ENCODE results near the gene DEXI. TPM values are rescaled to one million over a fixed set of nuclear protein-coding genes. Genes with fewer than 3 reads are reported as not detected.
A peak's percentile ranks its signal among the peaks of the same experiment; 100 is the strongest.

The DEXI gene
- polyA plus RNA-seq = 10 to 100 TPM in 1 of 2 donors, 1 to 10 TPM in 1; 9.2 to 24.8 TPM

- Histone ChIP-seq H3K4me1 (ENCODE audit: control insufficient read depth in 2 of 2, insufficient read depth in 2 of 2, low read length in 1 of 2) (peaks cover 15 to 42% of the 10 kb centered on the region in 2 donors), H3K27me3 (ENCODE audit: control insufficient read depth in 1 of 2, insufficient read depth in 2 of 2, low read length in 2 of 2) (no peaks in the 10 kb centered on the region), H3K36me3 (ENCODE audit: control insufficient read depth in 2 of 2, insufficient read depth in 2 of 2, low read length in 1 of 2) (peaks cover 0 to 3% of the 10 kb centered on the region in 2 donors), H3K9me3 (ENCODE audit: control insufficient read depth in 2 of 2, insufficient read depth in 1 of 2, low read depth in 1 of 2, low read length in 1 of 2) (no peaks in the 10 kb centered on the region), H3K27ac (ENCODE audit: low read depth in 2 of 2, low read length in 1 of 2) (peak within 1 kb of the TSS; percentile 72), H3K4me3 (ENCODE audit: low read depth in 1 of 2, low read length in 2 of 2) (peak within 1 kb of the TSS; percentile 63 to 77)
- WGBS, 2 donors = 4 to 6% methylated on average over 47 to 55 of the region's 55 CpGs
These were observed at the start of gene DEXI for GRCh38 chr16:10942352-10943063. Gene DEXI (minus strand): TSS chr16:10942468. CDS start chr16:10942005, 463 bp downstream.

GRCh38 chr16:10990378-10990777 is 48.1 kb upstream of the DEXI start:
- peaks cover 0 to 8% of the 10 kb centered on the region in 2 donors for H3K4me1 ChIP-seq (ENCODE audit: control insufficient read depth in 2 of 2, insufficient read depth in 2 of 2, low read length in 1 of 2)
- 83 to 86% methylated on average over 5 of the region's 5 CpGs for whole genome bisulfite sequencing, 2 donors
- no peak overlapping the region for H3K27ac ChIP-seq (ENCODE audit: low read depth in 2 of 2, low read length in 1 of 2)
- H3K27me3 ChIP-seq (ENCODE audit: control insufficient read depth in 1 of 2, insufficient read depth in 2 of 2, low read length in 2 of 2) = no peaks in the 10 kb centered on the region
- no peaks in the 10 kb centered on the region for H3K9me3 ChIP-seq (ENCODE audit: control insufficient read depth in 2 of 2, insufficient read depth in 1 of 2, low read depth in 1 of 2, low read length in 1 of 2)
- no peak overlapping the region for H3K4me3 ChIP-seq (ENCODE audit: low read depth in 1 of 2, low read length in 2 of 2)
- H3K36me3 ChIP-seq (ENCODE audit: control insufficient read depth in 2 of 2, insufficient read depth in 2 of 2, low read length in 1 of 2) = peaks cover 5 to 17% of the 10 kb centered on the region in 2 donors

- Histone ChIP-seq H3K4me1 (ENCODE audit: control insufficient read depth in 2 of 2, insufficient read depth in 2 of 2, low read length in 1 of 2) (peaks cover 0 to 8% of the 10 kb centered on the region in 2 donors), H3K9me3 (ENCODE audit: control insufficient read depth in 2 of 2, insufficient read depth in 1 of 2, low read depth in 1 of 2, low read length in 1 of 2) (no peaks in the 10 kb centered on the region), H3K27ac (ENCODE audit: low read depth in 2 of 2, low read length in 1 of 2) (peak overlapping the region in 1 of 2 donors; percentile 1), H3K4me3 (ENCODE audit: low read depth in 1 of 2, low read length in 2 of 2) (no peak overlapping the region), H3K27me3 (ENCODE audit: control insufficient read depth in 1 of 2, insufficient read depth in 2 of 2, low read length in 2 of 2) (no peaks in the 10 kb centered on the region), H3K36me3 (ENCODE audit: control insufficient read depth in 2 of 2, insufficient read depth in 2 of 2, low read length in 1 of 2) (peaks cover 5 to 14% of the 10 kb centered on the region in 2 donors)
- 89 to 97% methylated on average over 6 of the region's 6 CpGs for WGBS, 2 donors
These were observed 47.3 kb upstream of the DEXI start for GRCh38 chr16:10989559-10989958.

GRCh38 chr16:10988879-10989278 is 46.6 kb upstream of the DEXI start:
- no peaks in the 10 kb centered on the region for H3K27me3 ChIP-seq (ENCODE audit: control insufficient read depth in 1 of 2, insufficient read depth in 2 of 2, low read length in 2 of 2)
- WGBS, 2 donors = 77 to 85% methylated on average over 6 of the region's 6 CpGs
- peaks cover 5 to 11% of the 10 kb centered on the region in 2 donors for H3K36me3 ChIP-seq (ENCODE audit: control insufficient read depth in 2 of 2, insufficient read depth in 2 of 2, low read length in 1 of 2)
- H3K27ac ChIP-seq (ENCODE audit: low read depth in 2 of 2, low read length in 1 of 2) = no peak overlapping the region
- H3K4me1 ChIP-seq (ENCODE audit: control insufficient read depth in 2 of 2, insufficient read depth in 2 of 2, low read length in 1 of 2) = peaks cover 0 to 8% of the 10 kb centered on the region in 2 donors
- no peak overlapping the region for H3K4me3 ChIP-seq (ENCODE audit: low read depth in 1 of 2, low read length in 2 of 2)
- no peaks in the 10 kb centered on the region for H3K9me3 ChIP-seq (ENCODE audit: control insufficient read depth in 2 of 2, insufficient read depth in 1 of 2, low read depth in 1 of 2, low read length in 1 of 2)

- 67 to 75% methylated on average over 7 of the region's 7 CpGs for WGBS, 2 donors
- Histone ChIP-seq H3K9me3 (ENCODE audit: control insufficient read depth in 2 of 2, insufficient read depth in 1 of 2, low read depth in 1 of 2, low read length in 1 of 2) (no peaks in the 10 kb centered on the region), H3K27ac (ENCODE audit: low read depth in 2 of 2, low read length in 1 of 2) (no peak overlapping the region), H3K4me1 (ENCODE audit: control insufficient read depth in 2 of 2, insufficient read depth in 2 of 2, low read length in 1 of 2) (peaks cover 0 to 8% of the 10 kb centered on the region in 2 donors), H3K36me3 (ENCODE audit: control insufficient read depth in 2 of 2, insufficient read depth in 2 of 2, low read length in 1 of 2) (peaks cover 5 to 15% of the 10 kb centered on the region in 2 donors), H3K4me3 (ENCODE audit: low read depth in 1 of 2, low read length in 2 of 2) (no peak overlapping the region), H3K27me3 (ENCODE audit: control insufficient read depth in 1 of 2, insufficient read depth in 2 of 2, low read length in 2 of 2) (no peaks in the 10 kb centered on the region)
These were observed 46.0 kb upstream of the DEXI start for GRCh38 chr16:10988164-10988803.

- 72 to 77% methylated on average over 11 of the region's 11 CpGs for WGBS, 2 donors
These were observed 45.3 kb upstream of the DEXI start for GRCh38 chr16:10987361-10988163.

GRCh38 chr16:10984509-10984908 is 42.2 kb upstream of the DEXI start:
- 80% methylated on average over 6 of the region's 6 CpGs for WGBS, 2 donors
- H3K4me3 ChIP-seq (ENCODE audit: low read depth in 1 of 2, low read length in 2 of 2) = no peak overlapping the region
- H3K27me3 ChIP-seq (ENCODE audit: control insufficient read depth in 1 of 2, insufficient read depth in 2 of 2, low read length in 2 of 2) = no peaks in the 10 kb centered on the region
- no peaks in the 10 kb centered on the region for H3K9me3 ChIP-seq (ENCODE audit: control insufficient read depth in 2 of 2, insufficient read depth in 1 of 2, low read depth in 1 of 2, low read length in 1 of 2)
- H3K4me1 ChIP-seq (ENCODE audit: control insufficient read depth in 2 of 2, insufficient read depth in 2 of 2, low read length in 1 of 2) = peaks cover 0 to 8% of the 10 kb centered on the region in 2 donors
- peaks cover 3 to 13% of the 10 kb centered on the region in 2 donors for H3K36me3 ChIP-seq (ENCODE audit: control insufficient read depth in 2 of 2, insufficient read depth in 2 of 2, low read length in 1 of 2)
- no peak overlapping the region for H3K27ac ChIP-seq (ENCODE audit: low read depth in 2 of 2, low read length in 1 of 2)

More at GRCh38 chr16:10987361-10988163, 45.3 kb upstream of the DEXI start:
- H3K4me3 ChIP-seq (ENCODE audit: low read depth in 1 of 2, low read length in 2 of 2) = no peak overlapping the region
- H3K27me3 ChIP-seq (ENCODE audit: control insufficient read depth in 1 of 2, insufficient read depth in 2 of 2, low read length in 2 of 2) = no peaks in the 10 kb centered on the region
- no peaks in the 10 kb centered on the region for H3K9me3 ChIP-seq (ENCODE audit: control insufficient read depth in 2 of 2, insufficient read depth in 1 of 2, low read depth in 1 of 2, low read length in 1 of 2)
- peaks cover 0 to 8% of the 10 kb centered on the region in 2 donors for H3K4me1 ChIP-seq (ENCODE audit: control insufficient read depth in 2 of 2, insufficient read depth in 2 of 2, low read length in 1 of 2)
- peaks cover 5 to 15% of the 10 kb centered on the region in 2 donors for H3K36me3 ChIP-seq (ENCODE audit: control insufficient read depth in 2 of 2, insufficient read depth in 2 of 2, low read length in 1 of 2)
- no peak overlapping the region for H3K27ac ChIP-seq (ENCODE audit: low read depth in 2 of 2, low read length in 1 of 2)

GRCh38 chr16:10983159-10983558 is 40.9 kb upstream of the DEXI start:
- peaks cover 0 to 5% of the 10 kb centered on the region in 2 donors for H3K4me1 ChIP-seq (ENCODE audit: control insufficient read depth in 2 of 2, insufficient read depth in 2 of 2, low read length in 1 of 2)
- H3K9me3 ChIP-seq (ENCODE audit: control insufficient read depth in 2 of 2, insufficient read depth in 1 of 2, low read depth in 1 of 2, low read length in 1 of 2) = no peaks in the 10 kb centered on the region
- 79 to 82% methylated on average over 8 of the region's 8 CpGs for WGBS, 2 donors
- H3K27ac ChIP-seq (ENCODE audit: low read depth in 2 of 2, low read length in 1 of 2) = no peak overlapping the region
- no peak overlapping the region for H3K4me3 ChIP-seq (ENCODE audit: low read depth in 1 of 2, low read length in 2 of 2)
- H3K27me3 ChIP-seq (ENCODE audit: control insufficient read depth in 1 of 2, insufficient read depth in 2 of 2, low read length in 2 of 2) = no peaks in the 10 kb centered on the region
- H3K36me3 ChIP-seq (ENCODE audit: control insufficient read depth in 2 of 2, insufficient read depth in 2 of 2, low read length in 1 of 2) = peaks cover 0 to 11% of the 10 kb centered on the region in 2 donors

GRCh38 chr16:10982465-10983150 is 40.3 kb upstream of the DEXI start:
- Histone ChIP-seq H3K9me3 (ENCODE audit: control insufficient read depth in 2 of 2, insufficient read depth in 1 of 2, low read depth in 1 of 2, low read length in 1 of 2) (no peaks in the 10 kb centered on the region), H3K4me3 (ENCODE audit: low read depth in 1 of 2, low read length in 2 of 2) (no peak overlapping the region), H3K36me3 (ENCODE audit: control insufficient read depth in 2 of 2, insufficient read depth in 2 of 2, low read length in 1 of 2) (peaks cover 0 to 14% of the 10 kb centered on the region in 2 donors), H3K27me3 (ENCODE audit: control insufficient read depth in 1 of 2, insufficient read depth in 2 of 2, low read length in 2 of 2) (no peaks in the 10 kb centered on the region), H3K27ac (ENCODE audit: low read depth in 2 of 2, low read length in 1 of 2) (peak overlapping the region in 1 of 2 donors; percentile 62), H3K4me1 (ENCODE audit: control insufficient read depth in 2 of 2, insufficient read depth in 2 of 2, low read length in 1 of 2) (peaks cover 0 to 5% of the 10 kb centered on the region in 2 donors)
- WGBS, 2 donors = 66 to 68% methylated on average over 15 of the region's 15 CpGs
